RPMI7951 (cell line): ENCODE measurements around the gene NRCAM. TPM values are rescaled to one million over a fixed set of nuclear protein-coding genes. Genes with fewer than 3 reads are reported as not detected.

Experiments used
- DNase-seq: peaks from one replicate; pipeline ENCODE4 v3.0.0-alpha.2; 2012; ENCODE audit warnings: low read depth
- total RNA-seq: library from RNA; depleted of rRNA; stranded (reverse); fragments of >200 nt; shearing (Covaris generic); gene quantifications from 2 replicates; pipeline ENCODE4 v1.2.3, GENCODE V29; 2014

NRCAM gene
- total RNA-seq, 1 experiment from 2014 or later: 1.7 TPM

DNA sequence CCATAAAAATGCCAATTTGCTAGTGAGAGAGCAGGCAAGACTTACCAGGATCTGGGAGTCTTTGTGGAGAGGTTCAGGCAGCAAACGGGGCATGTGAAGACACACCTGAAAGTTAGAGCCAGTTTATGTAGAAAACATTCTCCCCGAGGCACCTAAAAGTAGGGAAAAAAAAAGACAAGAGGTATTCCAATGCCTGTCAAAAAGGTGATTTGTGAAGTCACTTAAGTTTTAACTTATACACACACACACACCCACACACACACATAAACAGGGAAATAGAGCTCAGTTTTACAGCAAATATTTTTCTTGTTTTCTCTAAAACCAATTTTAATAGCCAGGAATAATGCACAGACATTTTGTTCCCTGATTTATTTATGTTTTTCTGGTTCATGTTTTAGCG is 326.0 kb downstream of the NRCAM start, which contains the start of gene LAMB4:
Gene LAMB4 (minus strand): TSS at position 101 of the 400 bp plus-strand sequence. CDS start 7,197 bp downstream, outside the sequence.
- DNase-seq: no peak

DNA sequence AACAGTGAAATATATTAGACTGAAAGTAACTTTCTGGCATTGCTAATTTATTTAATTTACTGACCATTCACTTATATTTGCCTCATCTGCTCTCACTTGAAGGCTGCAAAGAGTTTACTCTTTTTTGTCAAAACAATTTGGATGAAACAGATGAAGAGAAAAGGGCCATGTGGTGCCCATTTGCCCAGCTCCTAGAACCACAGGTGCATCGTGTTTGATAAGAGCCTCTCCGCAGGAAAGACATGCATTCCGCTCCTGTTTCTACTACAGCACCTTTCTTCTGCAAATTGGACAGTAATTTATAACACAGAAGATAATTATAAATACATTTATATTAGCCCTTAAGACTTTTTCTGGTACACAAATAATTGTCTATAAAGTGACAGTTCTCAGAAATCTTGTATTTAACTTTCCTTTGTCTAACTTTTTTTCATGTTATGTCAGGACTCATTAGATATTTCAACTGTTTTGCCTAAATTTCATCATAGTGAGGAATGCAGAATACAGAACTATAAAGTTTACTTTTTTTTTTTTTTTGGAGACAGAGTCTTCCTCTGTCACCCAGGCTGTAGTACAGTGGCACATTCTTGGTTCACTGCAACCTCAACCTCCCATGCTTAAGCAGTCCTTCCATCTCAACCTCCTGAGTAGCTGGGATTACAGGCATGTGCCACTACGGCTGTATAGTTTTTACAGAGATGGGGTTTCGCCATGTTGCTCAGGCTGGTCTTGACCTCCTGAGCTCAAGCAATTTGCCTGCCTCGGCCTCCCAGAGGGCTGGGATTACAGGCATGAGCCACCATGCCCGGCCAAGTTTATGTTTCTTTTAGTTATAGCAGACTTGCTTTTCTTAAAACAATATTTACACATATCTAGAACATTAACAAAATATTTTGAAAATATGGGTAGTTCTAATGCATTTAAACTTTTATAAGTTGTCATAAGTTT is 326.9 kb downstream of the NRCAM start:
- no peak for DNase-seq

DNA sequence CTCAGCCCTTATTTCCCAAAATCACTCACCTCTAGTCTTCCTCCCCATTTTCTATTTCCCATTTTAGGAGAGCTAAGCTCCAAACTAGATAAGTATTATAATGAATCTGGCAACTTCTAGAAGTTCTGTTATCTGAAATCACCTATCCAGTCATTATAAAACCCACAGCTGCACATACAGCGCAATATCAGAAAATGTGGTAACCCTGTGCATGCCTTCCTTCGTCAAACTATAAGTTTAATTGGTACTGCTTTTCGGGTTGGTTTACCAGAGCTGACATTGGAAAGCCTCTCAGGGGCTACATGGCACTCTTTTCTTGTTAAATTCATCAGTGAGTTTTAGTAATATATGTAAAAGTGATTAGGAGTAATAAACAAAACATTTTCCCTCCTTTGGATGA is 327.7 kb downstream of the NRCAM start:
- no peak for DNase-seq

DNA sequence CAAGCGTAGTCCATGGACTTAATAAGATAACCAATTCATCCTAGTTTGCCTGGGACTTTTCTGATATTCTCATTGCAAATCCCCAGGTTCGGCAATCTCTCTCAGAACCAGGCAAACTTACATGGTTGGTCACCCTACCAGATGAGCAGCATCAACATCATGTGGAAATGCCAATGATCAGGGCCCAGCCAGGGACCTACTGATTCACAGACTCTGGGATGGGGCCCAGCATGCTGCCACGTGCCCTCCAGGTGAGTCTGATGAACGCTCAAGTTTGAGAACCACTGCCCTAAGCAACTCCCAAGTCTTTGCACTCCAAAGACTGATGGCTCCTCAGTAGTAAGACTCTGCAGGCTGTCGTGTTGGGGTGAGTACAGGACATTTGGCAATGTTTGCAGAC is 328.8 kb downstream of the NRCAM start:
- no peak for DNase-seq

DNA sequence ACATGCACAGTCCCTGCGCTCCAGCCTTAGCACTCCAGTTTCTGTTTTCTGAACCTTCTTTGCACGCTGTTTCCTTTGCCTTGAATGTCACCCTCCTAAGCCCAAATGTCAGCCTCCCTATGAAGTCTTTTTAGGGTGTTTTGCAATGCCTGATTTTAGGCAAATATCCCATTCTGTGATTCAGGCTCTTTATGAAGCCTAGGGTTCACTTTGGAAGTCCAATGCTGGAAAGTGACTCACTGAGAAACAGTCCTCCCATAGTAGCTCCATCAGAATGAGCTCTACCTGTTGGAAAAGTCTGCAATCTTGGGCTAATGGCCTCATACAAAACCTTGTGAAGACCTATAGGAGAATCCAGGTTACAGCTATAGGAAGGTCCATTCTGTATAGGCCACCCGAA is 331.4 kb downstream of the NRCAM start:
- no peak for DNase-seq

DNA sequence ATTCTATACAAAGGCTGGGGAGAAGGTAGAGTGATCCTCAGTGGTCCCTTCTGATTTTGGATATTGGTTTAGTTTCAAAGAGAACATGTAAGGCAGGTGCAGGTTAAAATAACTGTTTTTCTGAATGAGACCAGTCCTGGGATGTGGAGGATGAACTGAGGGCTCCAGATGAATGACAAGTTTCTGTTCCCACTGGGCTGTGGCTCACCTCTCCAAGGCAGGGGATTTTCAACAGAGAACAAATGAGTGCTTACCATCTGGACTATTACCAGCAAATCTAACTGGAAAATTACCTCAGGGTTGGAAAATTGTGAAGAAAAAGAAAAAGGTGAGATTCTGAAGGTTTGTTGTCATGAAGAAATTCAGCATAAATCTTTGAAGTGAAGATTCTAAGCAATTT is 334.1 kb downstream of the NRCAM start:
- no peak for DNase-seq

DNA sequence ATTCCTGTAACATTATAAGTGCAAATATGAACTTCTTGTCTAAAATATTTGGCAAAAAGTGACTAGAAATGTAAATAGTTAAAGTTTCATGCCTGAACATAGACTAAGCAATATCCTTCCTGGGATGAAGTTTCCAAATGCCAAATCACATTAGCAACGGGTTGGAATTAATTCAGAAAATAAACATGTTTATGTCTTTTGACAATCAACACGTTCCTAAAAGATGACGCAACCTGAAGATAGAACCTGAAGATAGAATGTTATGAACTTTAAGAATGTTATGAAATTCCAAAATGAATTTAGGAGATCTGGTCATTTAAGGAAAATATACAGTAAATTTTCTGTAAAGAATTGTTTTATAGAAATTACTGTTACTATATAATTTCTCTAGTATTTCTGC is 335.3 kb downstream of the NRCAM start:
- no peak for DNase-seq

DNA sequence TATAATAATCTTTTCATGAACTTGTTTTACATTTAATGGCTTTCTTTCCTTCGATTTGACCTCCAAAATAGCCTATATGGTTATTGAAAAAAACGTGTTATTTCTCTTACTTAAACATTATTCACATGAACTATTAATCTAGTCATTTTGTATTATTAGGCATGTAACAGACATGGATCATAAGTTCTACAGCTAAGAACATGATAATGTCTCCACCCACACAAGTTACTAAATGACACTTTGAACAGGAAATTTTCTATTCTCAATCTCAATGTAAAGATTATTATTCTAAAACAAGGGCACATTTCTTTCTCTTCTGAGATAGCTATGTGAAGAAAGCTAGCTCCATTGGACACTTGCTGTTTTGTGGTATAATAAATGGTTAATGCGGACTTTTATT is 336.0 kb downstream of the NRCAM start:
- no peak for DNase-seq

DNA sequence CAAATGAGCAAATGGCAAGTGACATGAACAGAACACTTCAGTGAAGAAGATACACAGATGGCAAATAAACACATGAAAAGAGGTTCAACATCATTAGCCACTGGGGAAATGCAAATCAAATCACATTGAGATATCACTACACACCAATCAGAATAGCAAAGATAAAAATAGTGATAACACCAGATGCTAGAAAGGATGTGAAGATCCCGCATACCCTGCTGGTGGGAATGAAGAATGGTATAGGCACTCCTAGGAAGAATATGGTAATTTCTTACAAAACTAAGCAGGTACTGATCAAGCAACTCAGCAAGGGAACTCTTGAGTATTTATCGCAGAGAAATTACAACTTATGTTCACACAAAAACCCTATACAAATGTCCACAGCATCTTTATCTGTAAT is 337.3 kb downstream of the NRCAM start:
- DNase-seq: no peak

DNA sequence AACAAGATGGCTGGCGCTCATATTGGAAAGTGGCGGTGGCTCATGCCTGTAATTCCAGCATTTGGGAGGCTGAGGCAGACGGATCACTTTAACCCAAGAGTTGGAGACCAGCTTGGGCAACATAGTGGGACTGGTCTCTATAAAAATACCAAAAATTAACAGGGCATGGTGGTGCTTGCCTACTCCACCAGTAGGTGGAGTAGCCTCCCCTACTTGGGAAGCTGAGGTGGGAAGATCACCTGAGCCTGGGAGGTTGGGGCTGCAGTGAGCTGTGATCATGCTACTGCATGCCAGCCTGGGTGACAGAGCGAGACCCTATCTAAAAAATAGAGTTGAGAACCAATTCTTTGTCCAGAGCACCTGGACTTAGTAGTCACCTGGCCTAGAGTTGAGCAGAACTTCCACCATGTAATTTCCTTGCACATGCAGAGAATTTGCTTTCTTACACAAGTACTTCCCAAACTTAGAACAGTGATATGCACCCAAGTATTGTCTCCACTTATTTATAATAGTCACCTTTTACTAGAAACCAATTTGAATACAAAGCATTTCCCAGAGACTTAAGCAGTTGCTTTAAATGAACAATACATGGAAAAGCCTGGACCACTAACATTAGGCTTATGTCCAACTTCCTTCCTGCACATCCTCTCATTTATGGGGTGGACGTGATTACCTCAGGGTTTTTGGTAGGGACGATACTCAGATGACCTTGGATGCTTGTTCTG is 342.0 kb downstream of the NRCAM start:
- no peak for DNase-seq

DNA sequence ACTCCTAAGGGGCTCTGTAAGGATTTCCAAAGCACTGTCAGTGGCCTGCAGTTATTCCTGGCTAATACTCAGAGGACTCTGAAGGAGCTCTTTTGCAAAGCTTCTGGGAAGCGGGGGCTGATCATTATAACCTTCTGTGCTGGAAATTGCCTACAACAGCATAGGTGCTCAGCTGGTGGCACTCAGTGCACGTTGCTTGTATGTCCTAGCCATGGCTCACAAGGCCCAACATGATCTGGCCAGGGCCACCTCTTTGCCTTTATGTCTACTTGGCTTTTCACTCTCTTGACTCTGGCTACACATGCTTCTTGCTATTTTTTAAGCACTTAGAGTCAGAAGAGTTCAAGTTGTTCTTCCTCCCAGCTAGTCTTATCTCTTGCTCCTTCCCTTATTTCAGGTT is 343.6 kb downstream of the NRCAM start:
- DNase-seq: no peak

DNA sequence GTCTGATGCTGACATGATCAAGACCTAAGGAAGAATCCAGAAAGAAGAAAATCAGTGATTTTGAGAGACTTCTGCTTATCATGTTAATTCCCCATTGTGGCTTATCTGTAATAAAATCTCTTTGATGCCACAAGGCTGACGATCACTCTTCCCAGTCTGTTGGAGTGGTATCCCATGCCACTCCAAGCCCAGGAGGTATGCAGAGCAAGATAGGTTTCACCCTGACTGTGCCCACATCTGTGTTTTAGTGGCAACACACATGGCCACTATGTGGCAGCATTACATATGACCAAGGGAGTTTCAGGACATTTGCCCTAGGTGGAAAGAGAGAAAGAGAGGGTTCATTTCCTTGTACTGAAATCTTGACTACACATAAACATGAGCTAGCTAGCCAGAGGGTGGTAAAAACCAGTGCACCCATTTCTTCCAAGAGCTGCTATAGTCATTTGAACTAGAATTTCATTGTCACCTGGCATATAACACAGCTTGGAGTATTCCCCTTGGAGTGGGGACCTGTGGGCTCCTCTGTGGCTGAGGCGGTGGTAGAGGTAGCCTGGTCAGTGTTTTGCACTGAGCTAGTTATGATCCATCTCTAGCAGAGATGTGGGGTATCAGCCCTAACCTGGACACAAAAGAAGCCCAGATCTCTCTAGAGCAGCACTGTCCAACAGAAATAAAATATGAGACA is 346.9 kb downstream of the NRCAM start:
- DNase-seq: peak; percentile 42

DNA sequence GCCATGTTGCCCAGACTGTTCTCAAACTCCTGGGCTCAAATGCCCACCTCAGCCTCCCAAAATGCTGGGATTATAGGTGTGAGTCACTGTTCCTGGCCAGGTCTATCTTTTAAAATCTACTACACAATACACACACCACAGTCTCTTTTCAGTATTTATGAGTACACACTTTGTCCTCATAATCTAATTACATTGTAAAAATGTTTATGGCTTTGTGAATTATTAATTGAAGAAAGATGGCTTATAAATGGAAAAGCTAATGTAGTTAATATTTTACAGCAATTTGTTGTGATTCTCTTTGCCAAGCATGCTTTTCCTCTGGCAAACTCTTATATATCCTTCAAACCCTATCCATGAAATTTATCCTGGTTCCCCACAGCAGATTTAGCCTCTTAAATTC is 348.1 kb downstream of the NRCAM start:
- no peak for DNase-seq

DNA sequence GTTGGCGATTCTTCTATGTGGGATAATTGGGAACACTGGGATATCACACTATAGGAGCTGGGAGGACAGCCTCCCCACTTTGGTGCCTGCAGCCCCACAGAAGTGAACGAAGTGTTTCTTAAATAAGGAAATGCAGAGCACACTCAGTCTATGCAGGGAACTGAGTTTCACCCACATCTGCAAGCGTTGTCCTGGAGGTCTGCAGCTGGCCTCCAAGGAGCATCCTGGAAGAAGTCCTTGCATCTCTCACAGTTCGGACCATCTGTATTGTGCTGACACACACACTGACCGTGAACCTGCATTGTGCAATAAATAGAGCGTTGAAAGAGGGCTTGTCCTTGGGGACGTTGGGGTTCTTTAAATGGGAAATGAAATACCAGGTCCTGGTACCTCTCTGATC is 351.9 kb downstream of the NRCAM start:
- DNase-seq: no peak

DNA sequence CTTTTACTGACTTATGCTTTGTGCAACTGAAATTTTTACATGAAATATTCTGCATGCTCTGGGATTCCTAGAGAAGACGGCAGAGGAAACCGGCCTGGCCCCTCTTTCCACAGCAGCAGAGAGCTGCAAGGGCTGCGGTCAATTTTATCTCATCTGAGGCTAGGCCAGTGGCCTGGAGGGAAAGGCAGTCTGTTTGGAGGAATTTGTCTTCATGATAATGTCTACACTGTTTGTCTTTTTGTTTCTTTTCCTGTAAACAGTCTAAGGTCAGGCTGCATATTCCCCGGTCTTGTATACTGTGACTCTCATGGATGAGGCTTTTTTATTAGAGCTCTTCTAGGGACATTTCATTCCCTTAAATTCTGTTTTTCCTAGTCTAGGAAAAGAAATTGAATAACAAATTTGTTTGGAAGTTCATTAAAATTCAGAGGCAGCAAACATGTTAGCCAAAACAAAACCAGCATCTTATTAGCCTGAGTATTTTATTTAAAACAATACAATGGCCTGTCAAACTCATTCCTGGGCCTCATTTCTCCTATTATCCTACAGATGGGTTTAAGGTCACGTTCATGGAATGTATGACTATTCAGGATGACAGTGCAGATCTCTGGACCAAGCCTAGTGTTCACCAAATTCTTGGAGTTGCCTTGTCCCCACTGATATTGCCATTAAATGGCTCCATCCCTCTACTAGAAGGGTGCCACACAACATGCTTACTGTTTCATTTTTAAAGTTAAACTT is 352.5 kb downstream of the NRCAM start:
- peak; percentile 67 for DNase-seq

DNA sequence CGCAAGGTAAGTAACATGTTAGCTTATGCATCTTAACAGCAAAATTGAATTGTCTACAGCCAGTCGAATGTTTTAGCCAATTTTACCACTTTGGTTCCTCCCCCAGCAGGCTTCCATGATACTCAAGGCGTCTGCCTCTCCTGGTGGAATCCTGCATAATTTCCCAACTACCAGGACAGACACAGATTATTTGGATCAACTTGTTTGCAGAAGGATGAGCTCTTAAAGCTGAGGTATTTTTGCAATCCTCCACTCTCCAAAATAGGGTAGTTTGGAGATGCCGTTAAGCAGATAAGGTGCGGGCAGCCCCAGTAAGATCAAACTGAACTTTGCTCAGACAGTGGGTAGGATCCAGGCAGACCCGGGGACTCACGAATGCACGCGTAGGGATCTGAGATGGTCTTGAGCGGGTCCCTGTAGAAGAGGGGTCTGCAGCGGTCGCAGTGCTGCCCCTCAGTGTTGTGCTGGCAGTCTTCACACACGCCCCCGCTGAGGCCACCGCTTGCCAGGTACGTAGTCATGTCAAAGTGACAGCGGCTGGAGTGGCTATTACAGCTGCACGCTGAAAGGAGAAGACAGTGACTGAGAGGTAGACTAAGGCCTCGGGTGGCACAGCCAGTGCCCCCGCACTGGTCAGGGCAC is 353.4 kb downstream of the NRCAM start:
- no peak for DNase-seq

DNA sequence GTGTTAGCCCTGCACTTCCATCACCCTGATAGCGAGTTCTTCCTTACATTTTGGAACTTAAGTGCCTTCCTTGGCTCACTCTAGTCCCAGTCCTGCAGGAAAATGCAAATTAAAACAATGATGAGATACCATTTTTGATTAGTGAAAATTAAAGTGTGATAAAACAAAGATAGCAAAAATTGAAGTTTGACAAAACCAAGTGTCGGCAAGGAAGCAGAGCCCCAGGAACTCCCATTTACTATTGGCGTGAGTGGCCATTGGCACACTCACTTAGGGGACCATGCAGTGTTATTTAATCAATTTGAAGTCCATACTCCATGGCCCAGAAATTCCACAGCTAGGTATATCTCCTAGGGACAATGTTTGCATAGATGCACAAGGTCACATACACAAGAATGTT is 354.5 kb downstream of the NRCAM start:
- DNase-seq: no peak

DNA sequence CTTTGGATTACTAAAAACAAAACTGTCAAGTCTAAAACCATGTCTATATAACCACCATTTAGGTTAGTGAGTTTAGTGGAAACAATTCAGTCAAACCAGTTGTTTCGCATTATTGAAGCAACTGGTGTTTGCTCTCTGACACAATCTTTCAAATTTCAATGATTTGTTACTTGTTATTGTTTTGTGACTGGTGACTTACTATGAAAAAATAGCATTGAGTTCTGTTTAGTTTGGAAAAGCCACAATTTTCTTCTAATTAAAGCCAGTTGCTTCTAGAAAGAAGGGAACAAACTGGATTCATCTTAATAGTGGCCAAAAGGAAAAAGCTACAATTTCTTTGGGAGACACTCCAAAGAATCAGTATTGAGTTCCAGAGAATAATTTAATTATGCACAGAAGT is 356.5 kb downstream of the NRCAM start:
- no peak for DNase-seq

DNA sequence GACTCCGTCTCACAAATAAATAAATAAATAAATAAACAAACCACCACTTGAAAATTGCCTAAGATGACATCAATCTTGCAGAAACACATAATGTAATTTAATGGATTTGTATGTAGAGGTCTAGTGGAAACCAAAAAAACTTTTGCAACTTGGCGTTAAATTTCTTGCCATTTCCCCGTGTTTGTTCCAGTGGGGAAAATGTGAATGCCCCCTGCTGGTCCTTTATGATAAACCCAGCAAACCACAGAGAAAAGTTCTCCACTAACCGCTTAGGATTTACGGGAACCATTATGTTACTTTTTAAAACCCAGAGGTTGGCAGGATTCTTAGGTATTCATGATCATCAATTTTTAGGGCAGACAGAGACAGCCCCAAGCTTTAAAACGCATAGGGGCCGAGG is 358.5 kb downstream of the NRCAM start:
- DNase-seq: peak; percentile 41
